ENCODE results near the gene KISS1R.

Gene KISS1R

GRCh38 chr19:869245-870177 lies 47.6 kb upstream of the KISS1R start:
- H2AFZ ChIP-seq (ENCODE audit: low read depth, low read length), result no peak overlapping the region
- H3K4me1 ChIP-seq (ENCODE audit: low read length), result peaks cover 16% of the 10 kb centered on the region
- H3K27ac ChIP-seq (ENCODE audit: low read length), result no peak overlapping the region
- H3K36me3 ChIP-seq (replicated peaks; ENCODE audit: low read depth, low read length), result peaks cover 33% of the 10 kb centered on the region
- no peak overlapping the region for H3K4me3 ChIP-seq (ENCODE audit: low read length)
- H3K27me3 ChIP-seq (ENCODE audit: low read depth, low read length), result no peaks in the 10 kb centered on the region
- no peak overlapping the region for H3K9ac ChIP-seq (ENCODE audit: low read length)
- peaks cover 6% of the 10 kb centered on the region; the same call in 1 of the 2 replicates for H4K20me1 ChIP-seq (ENCODE audit: insufficient read depth, low read length)
- no peaks in the 10 kb centered on the region for H3K79me2 ChIP-seq (ENCODE audit: low read length)
- no peak overlapping the region for H3K4me2 ChIP-seq (ENCODE audit: low read length)
- TF ChIP-seq CTCF (IDR thresholded peaks at IDR 0.05; ENCODE audit: low read depth, low read length) (no peak), EZH2phosphoT487 (IDR thresholded peaks at IDR 0.05; ENCODE audit: low read depth) (no peak)
- no peaks in the 10 kb centered on the region for H3K9me3 ChIP-seq (ENCODE audit: insufficient read depth, low read length)

- no peaks in the 10 kb centered on the region for H3K9me3 ChIP-seq (ENCODE audit: insufficient read depth, low read length)
- TF ChIP-seq EZH2phosphoT487 (IDR thresholded peaks at IDR 0.05; ENCODE audit: low read depth) (no peak), CTCF (IDR thresholded peaks at IDR 0.05; ENCODE audit: low read depth, low read length) (no peak)
- H3K27ac ChIP-seq (ENCODE audit: low read length), result no peak overlapping the region
- no peaks in the 10 kb centered on the region for H3K27me3 ChIP-seq (ENCODE audit: low read depth, low read length)
- no peak overlapping the region for H3K4me2 ChIP-seq (ENCODE audit: low read length)
- peaks cover 6% of the 10 kb centered on the region; the same call in 1 of the 2 replicates for H4K20me1 ChIP-seq (ENCODE audit: insufficient read depth, low read length)
- no peak overlapping the region for H2AFZ ChIP-seq (ENCODE audit: low read depth, low read length)
- no peak overlapping the region for H3K4me3 ChIP-seq (ENCODE audit: low read length)
- peaks cover 30% of the 10 kb centered on the region for H3K36me3 ChIP-seq (replicated peaks; ENCODE audit: low read depth, low read length)
- no peaks in the 10 kb centered on the region for H3K79me2 ChIP-seq (ENCODE audit: low read length)
- peaks cover 8% of the 10 kb centered on the region for H3K4me1 ChIP-seq (ENCODE audit: low read length)
- no peak overlapping the region for H3K9ac ChIP-seq (ENCODE audit: low read length)
Observed at GRCh38 chr19:870314-870713, 46.8 kb upstream of the KISS1R start.

- Histone ChIP-seq H3K27ac (ENCODE audit: low read length) (no peak overlapping the region), H3K9ac (ENCODE audit: low read length) (no peak overlapping the region), H3K4me1 (ENCODE audit: low read length) (peaks cover 8% of the 10 kb centered on the region), H2AFZ (ENCODE audit: low read depth, low read length) (no peak overlapping the region), H3K4me2 (ENCODE audit: low read length) (no peak overlapping the region), H3K4me3 (ENCODE audit: low read length) (no peak overlapping the region), H3K79me2 (ENCODE audit: low read length) (no peaks in the 10 kb centered on the region), H3K9me3 (ENCODE audit: insufficient read depth, low read length) (no peaks in the 10 kb centered on the region), H3K36me3 (replicated peaks; ENCODE audit: low read depth, low read length) (peaks cover 34% of the 10 kb centered on the region), H4K20me1 (ENCODE audit: insufficient read depth, low read length) (peaks cover 6% of the 10 kb centered on the region; the same call in 1 of the 2 replicates), H3K27me3 (ENCODE audit: low read depth, low read length) (no peaks in the 10 kb centered on the region)
- TF ChIP-seq EZH2phosphoT487 (IDR thresholded peaks at IDR 0.05; ENCODE audit: low read depth) (no peak), CTCF (IDR thresholded peaks at IDR 0.05; ENCODE audit: low read depth, low read length) (no peak)
Observed at GRCh38 chr19:870963-871401, 46.2 kb upstream of the KISS1R start.
